GM21737 (cell line): ENCODE results near the gene ADARB2.

ENCODE experiments used
- ATAC-seq: cut with Tn5 transposase; IDR thresholded peaks from one replicate; pipeline ENCODE4 v1.9.1; 2021; ENCODE audit warnings: mild to moderate bottlenecking, moderate library complexity; ENCODE audit not compliant: unreplicated experiment

The ADARB2 gene

DNA sequence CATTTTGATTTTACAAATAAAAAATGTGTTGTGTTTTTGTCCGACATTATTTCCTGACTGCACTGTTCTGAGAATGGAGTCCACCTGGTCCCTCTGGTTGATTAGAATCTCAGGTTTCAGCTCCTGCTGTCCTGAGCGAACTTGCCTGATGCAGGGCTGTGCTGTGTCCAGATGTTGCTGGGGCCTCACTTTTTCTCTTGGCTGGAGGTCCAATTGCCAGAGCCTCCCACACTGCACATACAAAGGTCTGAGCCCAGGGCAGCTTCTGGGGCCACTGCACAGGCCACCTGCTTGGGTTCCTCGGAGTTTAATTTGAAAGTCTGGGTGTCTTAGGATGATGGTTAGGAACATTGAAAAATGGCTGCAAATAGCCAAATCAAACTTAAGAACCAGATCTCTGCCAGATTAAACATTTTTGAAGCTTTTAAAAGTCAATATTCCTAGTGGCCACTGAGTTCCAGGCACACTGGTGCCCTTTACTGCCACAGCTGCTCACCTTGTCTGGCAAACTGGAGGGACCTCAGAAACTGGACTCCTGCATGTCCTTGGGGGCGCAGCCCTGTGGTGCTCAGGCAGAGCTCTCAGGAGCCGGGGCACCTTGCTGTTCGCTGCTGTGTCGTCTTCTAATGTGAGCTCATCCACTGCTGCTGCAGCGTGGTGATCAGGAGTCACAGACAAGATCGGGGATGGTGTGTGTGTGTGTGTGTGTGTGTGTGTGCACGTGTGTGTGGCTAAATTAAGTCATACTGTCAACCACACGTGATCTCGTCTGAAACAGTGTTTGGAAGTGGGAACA, 606.1 kb downstream of the ADARB2 start:
- ATAC-seq, result no peak

DNA sequence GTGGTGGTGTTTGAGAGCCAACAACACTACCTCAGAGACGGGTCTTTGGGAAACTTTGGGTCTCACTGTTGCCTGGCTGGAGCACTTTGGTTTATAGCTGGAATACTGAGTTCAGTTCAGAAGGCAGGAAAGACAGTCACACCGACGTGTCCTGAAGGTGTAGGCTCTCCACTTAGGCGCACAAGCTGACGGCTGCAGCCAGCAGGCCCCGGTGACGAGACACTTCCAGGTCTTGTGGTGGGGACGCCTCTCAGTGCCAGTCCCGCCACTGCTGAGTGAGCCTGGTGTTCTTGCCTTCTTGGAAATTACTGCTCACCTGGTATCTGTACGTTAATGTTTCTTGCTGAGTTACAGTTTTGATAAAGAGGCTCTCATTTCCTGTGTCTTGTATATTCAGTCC, 607.1 kb downstream of the ADARB2 start:
- ATAC-seq, result no peak

- no peak for ATAC-seq
Measured at GRCh38 chr10:1128649-1129048, 608.7 kb downstream of the ADARB2 start.

DNA sequence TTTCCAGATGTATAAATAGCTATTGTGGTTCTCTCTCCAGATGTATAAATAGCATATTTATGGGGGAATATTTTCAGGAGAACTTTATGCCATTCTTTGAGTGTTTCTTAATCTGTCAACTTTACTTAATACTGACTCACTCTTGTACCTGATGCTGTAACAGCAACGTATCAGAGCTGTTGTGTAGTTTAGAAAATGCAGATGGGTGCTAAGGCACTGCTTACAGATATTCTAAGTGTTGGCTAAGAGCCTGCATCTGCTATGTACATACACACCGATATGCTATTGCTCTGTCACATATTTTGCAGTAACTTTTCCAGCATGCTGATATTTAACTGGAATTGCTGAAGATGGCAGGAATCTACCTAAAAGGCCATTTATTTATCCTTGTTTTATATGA, 609.2 kb downstream of the ADARB2 start:
- ATAC-seq, result no peak

GRCh38 chr10:1127629-1128028, 609.7 kb downstream of the ADARB2 start:
- no peak for ATAC-seq
